ENCODE measurements around the gene MYZAP.

DNA sequence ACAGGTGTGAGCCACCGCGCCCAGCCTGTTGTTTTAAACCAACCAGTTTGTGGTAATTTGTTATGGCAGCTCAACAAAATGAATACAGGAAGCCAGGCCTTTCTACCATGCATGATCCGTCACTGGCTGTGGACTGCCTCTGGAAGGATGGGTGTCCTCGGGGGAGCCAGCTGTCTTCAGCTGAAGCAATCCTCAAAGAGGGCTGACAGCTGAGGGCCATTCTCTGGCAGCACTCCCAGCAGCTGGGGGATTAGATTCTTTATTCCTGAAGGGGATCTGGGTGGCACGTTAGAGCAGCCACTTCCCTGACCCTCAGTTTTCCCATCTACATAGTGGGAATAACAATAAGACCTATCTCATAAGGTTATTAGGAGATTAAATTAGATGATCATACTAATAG is 139.2 kb downstream of the MYZAP start:
- TF ChIP-seq CTCF (IDR thresholded peaks at IDR 0.05; ENCODE audit: borderline replicate concordance, extremely low read depth, low read length, poor library complexity, severe bottlenecking): no peak
- no peak for TF ChIP-seq EZH2 (IDR thresholded peaks at IDR 0.05; ENCODE audit: borderline replicate concordance, low read depth, low read length, severe bottlenecking)
